A549 (cell line): Measurements from ENCODE around the gene FHIT. TPM values are rescaled to one million over a fixed set of nuclear protein-coding genes. Genes with fewer than 3 reads are reported as not detected.

Experiments
- ATAC-seq, 2 experiments: fragments of 200-7000 bp in 1 of 2; fragments of >200 bp in 1 of 2; cut with Nextera tagmentation in 1 of 2; cut with Tn5 transposase in 1 of 2; 3 replicates each; pipeline versions ENCODE4 v1.8.0 to v1.9.1; 2018 to 2020; ENCODE audit warnings: mild to moderate bottlenecking in 1 of 2, moderate library complexity in 1 of 2
- CTCF ChIA-PET: fragments of 300-600 bp; sonication (Branson Sonifier 250); formaldehyde crosslinking; extraction: SDS; loops from one replicate; lab custom pipeline; 2021; ENCODE audit warnings: antibody characterized with exemption, inconsistent platforms; lab: Yijun Ruan, JAX
- POLR2A ChIA-PET: fragments of 350-600 bp; formaldehyde crosslinking; extraction: SDS; loops from one replicate; lab custom pipeline; 2021; ENCODE audit warnings: antibody characterized with exemption, inconsistent platforms; lab: Yijun Ruan, JAX
- DNase-seq, 2 experiments: peaks; one replicate each; pipeline versions ENCODE4 v3.0.0 to v3.0.0-alpha.2; 2011 to 2016; ENCODE audit warnings: low read depth in 1 of 2, low spot score in 1 of 2
- FAIRE-seq: peaks from 2 replicates; lab custom pipeline; 2011; peaks lifted over from hg19 to GRCh38; lab: Jason Lieb, UNC
- H3K27ac ChIP-seq, 2 experiments: fragments of >200 bp; sonication (Bioruptor Twin); formaldehyde crosslinking; 3 replicates each; pipeline ENCODE4 v1.5.1; 2016 to 2017
- H3K4me1 ChIP-seq: fragments of >200 bp; sonication (Bioruptor Twin); formaldehyde crosslinking; 3 replicates; pipeline ENCODE4 v1.6.1; 2016
- H3K4me2 ChIP-seq: fragments of >200 bp; sonication (Bioruptor Twin); formaldehyde crosslinking; 3 replicates; pipeline ENCODE4 v1.6.1; 2016
- H3K4me3 ChIP-seq: fragments of >200 bp; sonication (Bioruptor Twin); formaldehyde crosslinking; 3 replicates; pipeline ENCODE4 v1.5.1; 2016
- H3K9me3 ChIP-seq: fragments of >200 bp; sonication (Bioruptor Twin); formaldehyde crosslinking; 3 replicates; pipeline ENCODE4 v1.6.1; 2016
- ATOH8 ChIP-seq: fragments of 250-450 bp; sonication (Bioruptor Pico); IDR thresholded peaks from 2 replicates; pipeline ENCODE4 v1.5.0; 2020; ENCODE audit warnings: low read depth, mild to moderate bottlenecking, moderate library complexity
- BHLHE40 ChIP-seq: IDR thresholded peaks from 2 replicates; pipeline ENCODE4 v1.6.1; 2012; ENCODE audit warnings: low read depth, low read length, inconsistent platforms
- CEBPB ChIP-seq, 2 experiments: fragments of >200 bp in 1 of 2; sonication (Bioruptor Twin) in 1 of 2; formaldehyde crosslinking in 1 of 2; IDR thresholded peaks; 2 replicates each; pipeline ENCODE4 v1.6.1; 2012 to 2016
- CHD2 ChIP-seq: fragments of 150-350 bp; IDR thresholded peaks from 2 replicates; pipeline ENCODE4 v1.6.1; 2014; ENCODE audit warnings: low read length; ENCODE audit not compliant: partially characterized antibody
- ELK1 ChIP-seq: fragments of 150-350 bp; IDR thresholded peaks from 2 replicates; pipeline ENCODE4 v1.6.1; 2014; ENCODE audit warnings: low read depth, mild to moderate bottlenecking, low read length
- HDAC2 ChIP-seq: fragments of 200-600 bp; sonication (generic); IDR thresholded peaks from 2 replicates; pipeline ENCODE4 v1.6.1; 2016
- HES2 ChIP-seq: fragments of >200 bp; sonication (Bioruptor Twin); formaldehyde crosslinking; IDR thresholded peaks from 2 replicates; pipeline ENCODE4 v1.6.1; 2016
- HMGXB4 ChIP-seq: fragments of 250-450 bp; sonication (Bioruptor Pico); IDR thresholded peaks from 2 replicates; pipeline ENCODE4 v1.5.0; 2021; ENCODE audit warnings: mild to moderate bottlenecking, moderate library complexity, borderline replicate concordance
- HOXA7 ChIP-seq: fragments of 250-450 bp; sonication (Bioruptor Pico); IDR thresholded peaks from 2 replicates; pipeline ENCODE4 v1.5.0; 2020; ENCODE audit warnings: mild to moderate bottlenecking, moderate library complexity
- HOXB5 ChIP-seq: fragments of 250-450 bp; sonication (Bioruptor Pico); IDR thresholded peaks from 2 replicates; pipeline ENCODE4 v1.5.0; 2020; ENCODE audit warnings: mild to moderate bottlenecking, moderate library complexity
- JUNB ChIP-seq: fragments of >200 bp; sonication (Bioruptor Twin); formaldehyde crosslinking; IDR thresholded peaks from 2 replicates; pipeline ENCODE4 v1.6.1; 2016
- MAFK ChIP-seq: fragments of 450-650 bp; IDR thresholded peaks from 2 replicates; pipeline ENCODE4 v1.6.1; 2014; ENCODE audit not compliant: partially characterized antibody
- MAZ ChIP-seq: fragments of 150-350 bp; IDR thresholded peaks from 2 replicates; pipeline ENCODE4 v1.6.1; 2014; ENCODE audit warnings: antibody characterized with exemption, low read depth, low read length, borderline replicate concordance
- NR3C1 ChIP-seq: fragments of >200 bp; sonication (Bioruptor Twin); formaldehyde crosslinking; IDR thresholded peaks from 3 replicates; pipeline ENCODE4 v1.6.1; 2017
- PHF8 ChIP-seq: fragments of 200-600 bp; sonication (generic); IDR thresholded peaks from 2 replicates; pipeline ENCODE4 v1.6.1; 2016; ENCODE audit warnings: low read depth, mild to moderate bottlenecking, antibody characterized with exemption, moderate library complexity, borderline replicate concordance
- POLR2AphosphoS2 ChIP-seq: conservative IDR thresholded peaks from 2 replicates; pipeline ENCODE4 v1.6.1; 2012; ENCODE audit warnings: low read length, improper control_type of control experiment, inconsistent platforms
- RNF2 ChIP-seq: fragments of 200-600 bp; sonication (generic); IDR thresholded peaks from 2 replicates; pipeline ENCODE4 v1.6.1; 2016; ENCODE audit warnings: low read depth, mild to moderate bottlenecking, antibody characterized with exemption, moderate library complexity, borderline replicate concordance
- TFCP2L1 ChIP-seq: fragments of 250-450 bp; sonication (Bioruptor Pico); IDR thresholded peaks from 2 replicates; pipeline ENCODE4 v1.5.0; 2021; ENCODE audit warnings: mild to moderate bottlenecking
- USF2 ChIP-seq: fragments of 450-650 bp; IDR thresholded peaks from 2 replicates; pipeline ENCODE4 v1.6.1; 2014; ENCODE audit warnings: antibody characterized with exemption
- ZSCAN20 ChIP-seq: fragments of 250-450 bp; sonication (Bioruptor Pico); IDR thresholded peaks from 2 replicates; pipeline ENCODE4 v1.8.0; 2022; ENCODE audit warnings: mild to moderate bottlenecking, moderate library complexity
- WGBS: methylation state at CpG from one replicate; pipeline ENCODE4 v1.1.6; 2017; ENCODE audit errors: missing lambda C conversion rate; 5-methylcytosine and 5-hydroxymethylcytosine counted together
- polyA plus RNA-seq, 4 experiments: library from polyadenylated mRNA; depleted of rRNA in 3 of 4; stranded (reverse); fragments of >200 nt; fragmentation: RNase III in 1 of 4; extraction: RNeasy Plus Mini Kit Qiagen cat#74134 plus additional on column Dnase treatment in 1 of 4; gene quantifications; 2 replicates in 3 of 4; 3 replicates in 1 of 4; pipeline ENCODE4 v1.2.3, GENCODE V29; 2011 to 2017

Gene FHIT
- polyA plus RNA-seq, 2 of the 4 experiments (the other 2 are of a cell fraction): 0.76 to 0.92 TPM

GRCh38 chr3:60758831-60759230 lies 492.4 kb downstream of the FHIT start (continued):
- TF ChIP-seq MAZ: no peak
- TF ChIP-seq, all 56 proteins: peak for 0

DNA sequence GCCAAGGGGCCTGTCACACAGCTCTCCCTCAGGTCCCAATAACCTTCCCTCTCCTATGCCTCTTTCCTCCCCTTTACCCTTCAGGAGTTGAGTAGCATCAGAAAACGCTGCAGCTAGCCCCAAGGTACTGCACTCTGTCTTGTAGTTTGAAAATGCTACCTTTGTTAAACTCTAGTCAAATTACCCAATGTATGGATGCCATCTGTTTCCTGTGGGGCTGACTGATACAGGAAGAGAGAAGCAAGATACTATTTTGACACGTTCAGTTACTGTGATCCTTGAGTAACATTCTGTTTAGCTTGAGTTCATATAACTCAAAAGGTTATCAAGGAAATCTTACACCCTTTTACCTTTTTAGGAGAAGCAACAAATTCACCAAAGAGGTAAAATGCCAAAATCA lies 493.1 kb downstream of the FHIT start:
- TF ChIP-seq BHLHE40 (no peak), USF2 (no peak), HDAC2 (no peak), ATOH8 (CRISPR knock-in tag) (no peak), POLR2AphosphoS2 (no peak), MAFK (no peak), NR3C1 (no peak), CHD2 (no peak), RNF2 (no peak), HMGXB4 (CRISPR knock-in tag) (no peak), TFCP2L1 (CRISPR knock-in tag) (no peak), JUNB (no peak), PHF8 (no peak), ELK1 (no peak), HES2 (no peak)
- H3K4me2 ChIP-seq: no peak overlapping the region
- ATAC-seq: no peak
- no peak for DNase-seq
- ChIA-PET CTCF (no interaction called here), POLR2A (no interaction called here)
- no peaks in the 10 kb centered on the region for H3K9me3 ChIP-seq
- WGBS: 14% methylated on average over 2 of the region's 2 CpGs
- no peak for FAIRE-seq
- H3K27ac ChIP-seq: no peak overlapping the region
- H3K4me1 ChIP-seq: no peaks in the 10 kb centered on the region
- no peak overlapping the region for H3K4me3 ChIP-seq

- DNase-seq (no peak), FAIRE-seq (no peak), ATAC-seq (no peak)
- ChIA-PET CTCF (no interaction called here), POLR2A (no interaction called here)
- H3K4me2 ChIP-seq: no peak overlapping the region
- TF ChIP-seq HOXA7 (CRISPR knock-in tag) (no peak), MAZ (no peak), HOXB5 (no peak), MAFK (no peak), CEBPB (IDR thresholded peaks at IDR 0.05) (no peak), ZSCAN20 (CRISPR knock-in tag) (no peak)
- 26% methylated on average over 6 of the region's 6 CpGs for WGBS
- no peak overlapping the region for H3K4me3 ChIP-seq
- H3K4me1 ChIP-seq: no peaks in the 10 kb centered on the region
- no peaks in the 10 kb centered on the region for H3K9me3 ChIP-seq
- H3K27ac ChIP-seq: no peak overlapping the region
Observed at GRCh38 chr3:60757724-60758123, 493.5 kb downstream of the FHIT start.
